Endodermal cell (in vitro differentiated cells): Measurements from ENCODE around the gene AK4. TPM values are rescaled to one million over a fixed set of nuclear protein-coding genes. Genes with fewer than 3 reads are reported as not detected.

ENCODE experiments used
- DNase-seq: peaks from one replicate; pipeline ENCODE4 v3.0.0-alpha.2; 2017
- H3K27ac ChIP-seq: 2 replicates; pipeline ENCODE4 v1.5.1; 2013; ENCODE audit warnings: mild to moderate bottlenecking, low read depth, low read length, moderate library complexity
- H3K27me3 ChIP-seq: 2 replicates; pipeline ENCODE4 v1.6.1; 2013; ENCODE audit warnings: mild to moderate bottlenecking, low read length, moderate library complexity; ENCODE audit not compliant: insufficient read depth, control insufficient read depth, poor library complexity, severe bottlenecking
- H3K36me3 ChIP-seq: 2 replicates; pipeline ENCODE4 v1.7.0; 2013; ENCODE audit warnings: mild to moderate bottlenecking, low read length, moderate library complexity; ENCODE audit not compliant: control insufficient read depth, insufficient read depth
- H3K4me1 ChIP-seq: one replicate; pipeline ENCODE4 v1.7.0; 2013; ENCODE audit warnings: low read length; ENCODE audit not compliant: control insufficient read depth, insufficient read depth
- H3K4me3 ChIP-seq: 2 replicates; pipeline ENCODE4 v1.5.1; 2013; ENCODE audit warnings: mild to moderate bottlenecking, low read length, moderate library complexity
- H3K9ac ChIP-seq: 2 replicates; pipeline ENCODE4 v1.6.1; 2013; ENCODE audit warnings: mild to moderate bottlenecking, low read length, moderate library complexity; ENCODE audit not compliant: poor library complexity, severe bottlenecking; ENCODE audit errors: extremely low read depth
- H3K9me3 ChIP-seq: 2 replicates; pipeline ENCODE4 v1.6.1; 2013; ENCODE audit warnings: mild to moderate bottlenecking, low read length, moderate library complexity; ENCODE audit not compliant: control insufficient read depth
- H3K27ac Mint-ChIP-seq: 2 replicates; pipeline ENCODE4 v1.8.0; 2020; ENCODE audit warnings: mixed read lengths
- H3K27me3 Mint-ChIP-seq: 2 replicates; pipeline ENCODE4 v1.8.0; 2021; ENCODE audit warnings: mild to moderate bottlenecking, mixed read lengths; ENCODE audit not compliant: insufficient read depth
- H3K36me3 Mint-ChIP-seq: 2 replicates; pipeline ENCODE4 v1.8.0; 2020; ENCODE audit warnings: low read depth, mixed read lengths
- H3K4me1 Mint-ChIP-seq: 2 replicates; pipeline ENCODE4 v1.8.0; 2020; ENCODE audit warnings: mixed read lengths
- H3K4me3 Mint-ChIP-seq: 2 replicates; pipeline ENCODE4 v1.8.0; 2020; ENCODE audit warnings: mild to moderate bottlenecking, moderate library complexity, mixed read lengths
- H3K9me3 Mint-ChIP-seq: 2 replicates; pipeline ENCODE4 v1.8.0; 2020; ENCODE audit warnings: mild to moderate bottlenecking, mixed read lengths
- WGBS, 2 experiments: methylation state at CpG; one replicate each; pipeline versions ENCODE4 v1.1.5 to v1.1.7; 2013; ENCODE audit warnings: missing lambda C conversion rate in 2 of 2, mixed read lengths in 1 of 2; ENCODE audit not compliant: insufficient coverage in 1 of 2, insufficient read length in 1 of 2; 5-methylcytosine and 5-hydroxymethylcytosine counted together
- total RNA-seq, 2 donors: library from RNA; stranded (reverse); fragmentation: NEBNext Ultra II Directional in 1 of 2; extraction: Animal tissue kit (Norgen Biotek cat#: 25700) in 1 of 2; gene quantifications; 2 replicates in 1 of 2; 3 replicates in 1 of 2; pipeline ENCODE4 v1.2.1, GENCODE V29; 2021
- TF ChIP-seq, protein P1 (sequence below): fragments of 200-600 bp; sonication (generic); conservative IDR thresholded peaks from 2 replicates; pipeline ENCODE4 v1.5.0; 2021; ENCODE audit warnings: antibody characterized with exemption, mild to moderate bottlenecking

Gene AK4
- total RNA-seq, 2 donors from 2014 or later: 118 to 139 TPM

- WGBS, 2 experiments: 88 to 92% methylated on average over 3 of the region's 3 CpGs
- DNase-seq: no peak
- no peak overlapping the region for H3K9ac ChIP-seq
- TF ChIP-seq, protein P1, sequence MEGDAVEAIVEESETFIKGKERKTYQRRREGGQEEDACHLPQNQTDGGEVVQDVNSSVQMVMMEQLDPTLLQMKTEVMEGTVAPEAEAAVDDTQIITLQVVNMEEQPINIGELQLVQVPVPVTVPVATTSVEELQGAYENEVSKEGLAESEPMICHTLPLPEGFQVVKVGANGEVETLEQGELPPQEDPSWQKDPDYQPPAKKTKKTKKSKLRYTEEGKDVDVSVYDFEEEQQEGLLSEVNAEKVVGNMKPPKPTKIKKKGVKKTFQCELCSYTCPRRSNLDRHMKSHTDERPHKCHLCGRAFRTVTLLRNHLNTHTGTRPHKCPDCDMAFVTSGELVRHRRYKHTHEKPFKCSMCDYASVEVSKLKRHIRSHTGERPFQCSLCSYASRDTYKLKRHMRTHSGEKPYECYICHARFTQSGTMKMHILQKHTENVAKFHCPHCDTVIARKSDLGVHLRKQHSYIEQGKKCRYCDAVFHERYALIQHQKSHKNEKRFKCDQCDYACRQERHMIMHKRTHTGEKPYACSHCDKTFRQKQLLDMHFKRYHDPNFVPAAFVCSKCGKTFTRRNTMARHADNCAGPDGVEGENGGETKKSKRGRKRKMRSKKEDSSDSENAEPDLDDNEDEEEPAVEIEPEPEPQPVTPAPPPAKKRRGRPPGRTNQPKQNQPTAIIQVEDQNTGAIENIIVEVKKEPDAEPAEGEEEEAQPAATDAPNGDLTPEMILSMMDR: no peak
- H3K27me3 ChIP-seq: no peaks in the 10 kb centered on the region
- H3K9me3 ChIP-seq: no peaks in the 10 kb centered on the region
- Mint-ChIP-seq H3K4me1 (peaks cover 1% of the 10 kb centered on the region), H3K27ac (no peak overlapping the region), H3K9me3 (peaks cover 8% of the 10 kb centered on the region), H3K4me3 (no peak overlapping the region), H3K36me3 (no peaks in the 10 kb centered on the region), H3K27me3 (no peaks in the 10 kb centered on the region)
- no peaks in the 10 kb centered on the region for H3K4me1 ChIP-seq
- H3K4me3 ChIP-seq: no peak overlapping the region
- no peak overlapping the region for H3K27ac ChIP-seq
- H3K36me3 ChIP-seq: no peaks in the 10 kb centered on the region
These were observed 35.2 kb upstream of the AK4 start for GRCh38 chr1:65112811-65113210.

DNA sequence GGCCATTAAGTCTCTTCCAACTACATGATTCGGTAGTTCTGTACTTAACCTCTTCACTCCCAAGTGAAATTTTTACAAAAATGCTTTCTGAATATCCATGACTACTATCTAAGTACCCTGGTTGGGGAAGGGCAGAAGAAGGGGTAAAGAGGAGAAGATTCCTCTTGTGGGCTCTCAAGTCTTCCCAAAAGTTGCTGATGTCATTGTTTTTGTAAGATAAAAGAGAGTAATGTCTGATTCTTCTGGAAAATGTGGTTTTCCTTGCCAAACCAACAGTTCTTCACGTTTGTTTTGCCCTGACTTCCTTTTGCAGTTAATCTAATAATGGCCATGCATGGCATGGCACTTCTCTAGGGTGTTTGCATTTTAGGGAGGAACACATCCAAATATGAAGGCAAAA, 34.7 kb upstream of the AK4 start:
- TF ChIP-seq, protein P1: no peak
- peaks cover 8% of the 10 kb centered on the region for H3K9me3 Mint-ChIP-seq
- Histone ChIP-seq H3K27ac (no peak overlapping the region), H3K9ac (no peak overlapping the region), H3K4me1 (no peaks in the 10 kb centered on the region), H3K36me3 (no peaks in the 10 kb centered on the region), H3K9me3 (no peaks in the 10 kb centered on the region), H3K4me3 (no peak overlapping the region), H3K27me3 (no peaks in the 10 kb centered on the region)
- 88% methylated on average over 2 of the region's 2 CpGs; no CpG with 5 or more reads in 1 of the 2 experiments for WGBS, 2 experiments
- H3K27ac Mint-ChIP-seq: no peak overlapping the region
- H3K36me3 Mint-ChIP-seq: no peaks in the 10 kb centered on the region
- H3K27me3 Mint-ChIP-seq: no peaks in the 10 kb centered on the region
- no peak overlapping the region for H3K4me3 Mint-ChIP-seq
- DNase-seq: no peak
- H3K4me1 Mint-ChIP-seq: peaks cover 1% of the 10 kb centered on the region

GRCh38 chr1:65114322-65114721, 33.7 kb upstream of the AK4 start:
- Mint-ChIP-seq H3K27me3 (no peaks in the 10 kb centered on the region), H3K4me3 (no peak overlapping the region), H3K36me3 (no peaks in the 10 kb centered on the region), H3K9me3 (peaks cover 8% of the 10 kb centered on the region), H3K27ac (no peak overlapping the region), H3K4me1 (no peaks in the 10 kb centered on the region)
- Histone ChIP-seq H3K9me3 (no peaks in the 10 kb centered on the region), H3K4me3 (no peak overlapping the region), H3K36me3 (no peaks in the 10 kb centered on the region), H3K27me3 (no peaks in the 10 kb centered on the region), H3K27ac (peak overlapping the region; percentile 59), H3K9ac (no peak overlapping the region), H3K4me1 (no peaks in the 10 kb centered on the region)
- TF ChIP-seq, protein P1: no peak
- WGBS, 2 experiments: 74 to 90% methylated on average over 3 to 4 of the region's 4 CpGs
- DNase-seq: no peak
